Hepatocyte (in vitro differentiated cells): ENCODE measurements around the gene SEMG2. TPM values are rescaled to one million over a fixed set of nuclear protein-coding genes. Genes with fewer than 3 reads are reported as not detected.

Source experiments
- DNase-seq: peaks from one replicate; pipeline ENCODE4 v3.0.0-alpha.2; 2016; ENCODE audit warnings: low spot score
- H2AFZ ChIP-seq: fragments of 200-600 bp; sonication (generic); 2 replicates; pipeline ENCODE4 v1.6.0; 2016; ENCODE audit warnings: antibody characterized with exemption, mild to moderate bottlenecking
- H3K27ac ChIP-seq: fragments of 200-600 bp; sonication (generic); 2 replicates; pipeline ENCODE4 v1.5.1; 2016; ENCODE audit warnings: mild to moderate bottlenecking
- H3K27me3 ChIP-seq: fragments of 200-600 bp; sonication (generic); 2 replicates; pipeline ENCODE4 v1.6.1; 2016
- H3K36me3 ChIP-seq: fragments of 200-600 bp; sonication (generic); replicated peaks from 2 replicates; pipeline ENCODE4 v1.5.1; 2016; ENCODE audit warnings: low read depth; ENCODE audit not compliant: insufficient read depth
- H3K4me1 ChIP-seq: fragments of 200-600 bp; sonication (generic); 2 replicates; pipeline ENCODE4 v1.5.1; 2016; ENCODE audit warnings: mild to moderate bottlenecking, moderate library complexity; ENCODE audit not compliant: insufficient read depth
- H3K4me2 ChIP-seq: fragments of 200-600 bp; sonication (generic); 2 replicates; pipeline ENCODE4 v1.6.0; 2016
- H3K4me3 ChIP-seq: fragments of 200-600 bp; sonication (generic); 2 replicates; pipeline ENCODE4 v1.5.1; 2016; ENCODE audit warnings: mild to moderate bottlenecking
- H3K79me2 ChIP-seq: fragments of 200-600 bp; sonication (generic); 2 replicates; pipeline ENCODE4 v1.6.0; 2017; ENCODE audit warnings: mild to moderate bottlenecking
- H3K9me2 ChIP-seq: fragments of 200-600 bp; sonication (generic); replicated peaks from 2 replicates; pipeline ENCODE4 v1.6.0; 2017; ENCODE audit warnings: mild to moderate bottlenecking; ENCODE audit not compliant: insufficient read depth
- H3K9me3 ChIP-seq: fragments of 200-600 bp; sonication (generic); 2 replicates; pipeline ENCODE4 v1.5.1; 2016; ENCODE audit warnings: low read depth, mild to moderate bottlenecking
- H4K20me1 ChIP-seq: fragments of 200-600 bp; sonication (generic); 2 replicates; pipeline ENCODE4 v1.6.0; 2016; ENCODE audit warnings: mild to moderate bottlenecking; ENCODE audit not compliant: insufficient read depth, poor library complexity, severe bottlenecking
- EZH2 ChIP-seq: fragments of 200-600 bp; sonication (generic); IDR thresholded peaks from 2 replicates; pipeline ENCODE4 v1.6.1; 2016; ENCODE audit warnings: antibody characterized with exemption, mild to moderate bottlenecking, borderline replicate concordance
- EZH2phosphoT487 ChIP-seq: fragments of 200-600 bp; sonication (generic); IDR thresholded peaks from one replicate; pipeline ENCODE4 v1.6.1; 2018; ENCODE audit warnings: antibody characterized with exemption, mild to moderate bottlenecking, low read depth, moderate library complexity; ENCODE audit not compliant: unreplicated experiment, severe bottlenecking
- WGBS: methylation state at CpG from one replicate; pipeline ENCODE4 v1.1.6; 2016; ENCODE audit warnings: low lambda C conversion rate; ENCODE audit errors: missing lambda C conversion rate; 5-methylcytosine and 5-hydroxymethylcytosine counted together
- polyA plus RNA-seq: library from polyadenylated mRNA; unstranded; fragments of >200 nt; fragmentation: Nextera tagmentation; extraction: Ambion mirVana; gene quantifications from 2 replicates; pipeline ENCODE4 v1.2.1, GENCODE V29; 2016
- total RNA-seq: library from RNA; depleted of rRNA; stranded (reverse); fragments of >200 nt; gene quantifications from 2 replicates; pipeline ENCODE4 v1.2.3, GENCODE V29; 2014
- TF ChIP-seq, protein P1 (sequence below): fragments of 200-600 bp; sonication (generic); IDR thresholded peaks from 2 replicates; pipeline ENCODE4 v1.5.1; 2016; ENCODE audit warnings: antibody characterized with exemption, mild to moderate bottlenecking; ENCODE audit not compliant: poor library complexity

Gene SEMG2
- total and polyA plus RNA-seq, 2 experiments from 2014 or later = not detected

- DNase-seq = no peak
- 90% methylated on average over 3 of the region's 3 CpGs for WGBS
- Histone ChIP-seq H3K4me1 (no peaks in the 10 kb centered on the region), H3K79me2 (no peaks in the 10 kb centered on the region), H3K9me3 (no peaks in the 10 kb centered on the region), H3K9me2 (no peaks in the 10 kb centered on the region), H3K4me3 (no peak overlapping the region), H3K4me2 (no peak overlapping the region), H2AFZ (no peak overlapping the region), H4K20me1 (no peaks in the 10 kb centered on the region), H3K36me3 (no peaks in the 10 kb centered on the region), H3K27me3 (no peaks in the 10 kb centered on the region), H3K27ac (no peak overlapping the region)
- TF ChIP-seq EZH2phosphoT487 (no peak), EZH2 (no peak)
- TF ChIP-seq, protein P1, sequence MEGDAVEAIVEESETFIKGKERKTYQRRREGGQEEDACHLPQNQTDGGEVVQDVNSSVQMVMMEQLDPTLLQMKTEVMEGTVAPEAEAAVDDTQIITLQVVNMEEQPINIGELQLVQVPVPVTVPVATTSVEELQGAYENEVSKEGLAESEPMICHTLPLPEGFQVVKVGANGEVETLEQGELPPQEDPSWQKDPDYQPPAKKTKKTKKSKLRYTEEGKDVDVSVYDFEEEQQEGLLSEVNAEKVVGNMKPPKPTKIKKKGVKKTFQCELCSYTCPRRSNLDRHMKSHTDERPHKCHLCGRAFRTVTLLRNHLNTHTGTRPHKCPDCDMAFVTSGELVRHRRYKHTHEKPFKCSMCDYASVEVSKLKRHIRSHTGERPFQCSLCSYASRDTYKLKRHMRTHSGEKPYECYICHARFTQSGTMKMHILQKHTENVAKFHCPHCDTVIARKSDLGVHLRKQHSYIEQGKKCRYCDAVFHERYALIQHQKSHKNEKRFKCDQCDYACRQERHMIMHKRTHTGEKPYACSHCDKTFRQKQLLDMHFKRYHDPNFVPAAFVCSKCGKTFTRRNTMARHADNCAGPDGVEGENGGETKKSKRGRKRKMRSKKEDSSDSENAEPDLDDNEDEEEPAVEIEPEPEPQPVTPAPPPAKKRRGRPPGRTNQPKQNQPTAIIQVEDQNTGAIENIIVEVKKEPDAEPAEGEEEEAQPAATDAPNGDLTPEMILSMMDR = no peak
Observed at GRCh38 chr20:45191926-45192325, 29.2 kb upstream of the SEMG2 start.

DNA sequence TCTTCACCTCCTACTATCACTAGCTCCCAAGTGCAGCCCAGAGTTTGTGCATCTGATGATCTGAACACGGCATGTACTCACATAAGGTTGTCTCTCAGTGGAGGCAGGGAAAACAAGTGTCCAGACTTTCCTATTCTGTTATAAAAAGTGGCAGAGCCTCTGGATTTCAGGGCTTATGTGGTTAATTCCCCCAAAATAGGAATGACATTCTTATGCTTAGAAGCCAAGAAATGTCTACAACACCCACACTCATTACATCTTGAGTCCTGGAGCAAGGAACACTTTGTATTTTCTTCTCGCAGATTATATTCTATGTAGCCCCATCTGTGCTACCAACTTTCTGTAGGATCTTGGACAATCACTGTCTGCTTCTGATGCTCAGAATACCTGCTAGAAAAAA lies 27.8 kb upstream of the SEMG2 start:
- no peak for DNase-seq
- H3K36me3 ChIP-seq = no peaks in the 10 kb centered on the region
- H3K9me2 ChIP-seq = no peaks in the 10 kb centered on the region
- no peak overlapping the region for H3K27ac ChIP-seq
- no peaks in the 10 kb centered on the region for H3K27me3 ChIP-seq
- whole genome bisulfite sequencing = 86% methylated on average over 2 of the region's 2 CpGs
- no peaks in the 10 kb centered on the region for H3K9me3 ChIP-seq
- no peak overlapping the region for H2AFZ ChIP-seq
- no peak overlapping the region for H3K4me2 ChIP-seq
- H3K4me1 ChIP-seq = no peaks in the 10 kb centered on the region
- H4K20me1 ChIP-seq = no peaks in the 10 kb centered on the region
- H3K4me3 ChIP-seq = no peak overlapping the region
- TF ChIP-seq EZH2phosphoT487 (no peak), EZH2 (no peak)
- TF ChIP-seq, protein P1 = no peak
- H3K79me2 ChIP-seq = no peaks in the 10 kb centered on the region

DNA sequence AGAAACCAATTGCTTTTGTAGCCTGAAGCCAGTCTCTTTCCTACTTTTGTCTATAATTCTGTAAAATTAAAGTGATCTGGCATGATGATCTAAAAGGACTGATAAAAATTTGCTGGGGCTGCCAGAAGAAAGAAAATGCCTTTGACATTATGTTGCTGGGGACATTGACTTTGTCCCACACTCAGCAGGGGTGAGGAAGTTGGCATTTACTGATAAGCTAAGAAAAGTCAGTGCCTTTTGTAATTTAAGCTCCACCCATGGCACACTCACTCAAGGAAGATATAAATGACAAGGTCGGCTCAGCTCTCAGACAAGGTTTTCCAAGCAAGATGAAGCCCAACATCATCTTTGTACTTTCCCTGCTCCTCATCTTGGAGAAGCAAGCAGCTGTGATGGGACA lies 14.4 kb upstream of the SEMG2 start, which contains the start of gene SEMG1:
SEMG1 (plus strand) TSS at position 309 of the 400 bp plus-strand sequence; CDS start at position 330, 21 bp downstream.
- no peak within 1 kb of the TSS for H3K4me2 ChIP-seq
- no peak within 1 kb of the TSS for H3K27ac ChIP-seq
- H3K9me3 ChIP-seq = no peaks in the 10 kb centered on the region
- no peaks in the 10 kb centered on the region for H3K79me2 ChIP-seq
- no peak within 1 kb of the TSS for H3K4me3 ChIP-seq
- TF ChIP-seq EZH2phosphoT487 (no peak), EZH2 (no peak)
- TF ChIP-seq, protein P1 = no peak
- 60% methylated on average over 1 of the region's 1 CpG for WGBS
- no peak within 1 kb of the TSS for H2AFZ ChIP-seq
- no peaks in the 10 kb centered on the region for H4K20me1 ChIP-seq
- no peak for DNase-seq
- H3K27me3 ChIP-seq = peaks cover 13% of the 10 kb centered on the region
- no peaks in the 10 kb centered on the region for H3K9me2 ChIP-seq
- H3K36me3 ChIP-seq = no peaks in the 10 kb centered on the region
- no peaks in the 10 kb centered on the region for H3K4me1 ChIP-seq

GRCh38 chr20:45209924-45210323 lies 11.2 kb upstream of the SEMG2 start:
- Histone ChIP-seq H3K4me2 (no peak overlapping the region), H3K9me2 (no peaks in the 10 kb centered on the region), H3K27me3 (peaks cover 9% of the 10 kb centered on the region), H4K20me1 (no peaks in the 10 kb centered on the region), H3K27ac (no peak overlapping the region), H3K4me1 (no peaks in the 10 kb centered on the region), H3K36me3 (no peaks in the 10 kb centered on the region), H3K4me3 (no peak overlapping the region), H3K9me3 (no peaks in the 10 kb centered on the region), H2AFZ (no peak overlapping the region), H3K79me2 (no peaks in the 10 kb centered on the region)
- WGBS = 96% methylated on average over 1 of the region's 1 CpG
- DNase-seq = no peak
- TF ChIP-seq, protein P1 = no peak
- no peak for TF ChIP-seq EZH2
- TF ChIP-seq EZH2phosphoT487 = no peak
